Retinal pigment epithelial cell (primary cell): Measurements from ENCODE around the gene NSDHL.
"Not testable (repeated sequence)": the region's sequence is repeated elsewhere in the genome, so short reads cannot be mapped to it uniquely, and the experiment has no call there.

ENCODE experiments used
- DNase-seq: peaks from one replicate; pipeline ENCODE4 v3.0.0-alpha.2; 2010; ENCODE audit warnings: low read depth
- H3K4me3 ChIP-seq: 2 replicates; pipeline ENCODE4 v1.5.1; 2011; ENCODE audit warnings: mild to moderate bottlenecking, low read length, control low read depth, moderate library complexity
- CTCF ChIP-seq: conservative IDR thresholded peaks from 2 replicates; pipeline ENCODE4 v1.5.1; 2011; ENCODE audit warnings: low read depth, low read length, control low read depth, inconsistent platforms

NSDHL gene

GRCh38 chrX:152823657-152824056 is 7.2 kb upstream of the NSDHL start:
- DNase-seq = no peak
- no peak overlapping the region for H3K4me3 ChIP-seq
- no peak for TF ChIP-seq CTCF

GRCh38 chrX:152824841-152825374 is 6.0 kb upstream of the NSDHL start:
- no peak for TF ChIP-seq CTCF
- H3K4me3 ChIP-seq = no peak overlapping the region

GRCh38 chrX:152831391-152831790 is 528 bp downstream of the NSDHL start:
- peak overlapping the region; percentile 77 for H3K4me3 ChIP-seq
- TF ChIP-seq CTCF = no peak
- DNase-seq = no peak

More at GRCh38 chrX:152824841-152825374, 6.0 kb upstream of the NSDHL start:
- DNase-seq = no peak

GRCh38 chrX:152832520-152832919 is 1.7 kb downstream of the NSDHL start:
- no peak overlapping the region for H3K4me3 ChIP-seq
- DNase-seq = no peak
- no peak for TF ChIP-seq CTCF

GRCh38 chrX:152833378-152833777 is 2.5 kb downstream of the NSDHL start:
- DNase-seq = no peak
- H3K4me3 ChIP-seq = no peak overlapping the region
- TF ChIP-seq CTCF = no peak

GRCh38 chrX:152835470-152835869 is 4.6 kb downstream of the NSDHL start:
- not testable (repeated sequence) for DNase-seq, H3K4me3 ChIP-seq

- DNase-seq = no peak
- no peak overlapping the region for H3K4me3 ChIP-seq
- TF ChIP-seq CTCF = no peak
Measured at GRCh38 chrX:152842772-152843338, 12.0 kb downstream of the NSDHL start.

GRCh38 chrX:152843852-152844251 is 13.0 kb downstream of the NSDHL start:
- no peak for TF ChIP-seq CTCF
- H3K4me3 ChIP-seq = no peak overlapping the region
- DNase-seq = no peak
